ENCODE results near the gene PDZD2. TPM values are rescaled to one million over a fixed set of nuclear protein-coding genes. Genes with fewer than 3 reads are reported as not detected.

Gene PDZD2
- total RNA-seq, 1 experiment from 2014 or later, result not detected

GRCh38 chr5:31924005-31924404 lies 285.1 kb downstream of the PDZD2 start:
- DNase-seq (ENCODE audit: low spot score), result no peak

GRCh38 chr5:31931874-31932273 lies 292.9 kb downstream of the PDZD2 start:
- DNase-seq (ENCODE audit: low spot score), result no peak

GRCh38 chr5:31934156-31934555 lies 295.2 kb downstream of the PDZD2 start:
- no peak for DNase-seq (ENCODE audit: low spot score)

- DNase-seq (ENCODE audit: low spot score), result no peak
Observed at GRCh38 chr5:31935496-31936369, 296.8 kb downstream of the PDZD2 start.

GRCh38 chr5:31936683-31937082 lies 297.8 kb downstream of the PDZD2 start:
- DNase-seq (ENCODE audit: low spot score), result no peak

GRCh38 chr5:31937226-31937625 lies 298.3 kb downstream of the PDZD2 start:
- no peak for DNase-seq (ENCODE audit: low spot score)

- DNase-seq (ENCODE audit: low spot score), result no peak
Observed at GRCh38 chr5:31937703-31938102, 298.8 kb downstream of the PDZD2 start.

GRCh38 chr5:31939151-31939550 lies 300.2 kb downstream of the PDZD2 start:
- no peak for DNase-seq (ENCODE audit: low spot score)

GRCh38 chr5:31941151-31941755 lies 302.3 kb downstream of the PDZD2 start:
- no peak for DNase-seq (ENCODE audit: low spot score)

GRCh38 chr5:31942546-31942945 lies 303.6 kb downstream of the PDZD2 start:
- DNase-seq (ENCODE audit: low spot score), result no peak

GRCh38 chr5:31944684-31945445 lies 305.9 kb downstream of the PDZD2 start:
- DNase-seq (ENCODE audit: low spot score), result no peak

GRCh38 chr5:31948006-31948405 lies 309.1 kb downstream of the PDZD2 start:
- DNase-seq (ENCODE audit: low spot score), result no peak

GRCh38 chr5:31952067-31952466 lies 313.1 kb downstream of the PDZD2 start:
- no peak for DNase-seq (ENCODE audit: low spot score)

GRCh38 chr5:31954091-31954490 lies 315.2 kb downstream of the PDZD2 start:
- DNase-seq (ENCODE audit: low spot score), result no peak

- no peak for DNase-seq (ENCODE audit: low spot score)
Observed at GRCh38 chr5:31957151-31957550, 318.2 kb downstream of the PDZD2 start.

GRCh38 chr5:31962351-31962751 lies 323.4 kb downstream of the PDZD2 start:
- DNase-seq (ENCODE audit: low spot score), result no peak

- DNase-seq (ENCODE audit: low spot score), result no peak
Observed at GRCh38 chr5:31962871-31963307, 324.0 kb downstream of the PDZD2 start.

GRCh38 chr5:31963358-31964006 lies 324.6 kb downstream of the PDZD2 start:
- no peak for DNase-seq (ENCODE audit: low spot score)

- no peak for DNase-seq (ENCODE audit: low spot score)
Observed at GRCh38 chr5:31964007-31964360, 325.1 kb downstream of the PDZD2 start.

- no peak for DNase-seq (ENCODE audit: low spot score)
Observed at GRCh38 chr5:31965227-31965626, 326.3 kb downstream of the PDZD2 start.

- DNase-seq (ENCODE audit: low spot score), result no peak
Observed at GRCh38 chr5:31966936-31967335, 328.0 kb downstream of the PDZD2 start.

- DNase-seq (ENCODE audit: low spot score), result no peak
Observed at GRCh38 chr5:31967461-31967860, 328.5 kb downstream of the PDZD2 start.
